ENCODE results near the gene DUSP11.
"Not testable (repeated sequence)": the region's sequence is repeated elsewhere in the genome, so short reads cannot be mapped to it uniquely, and the experiment has no call there.

The DUSP11 gene

DNA sequence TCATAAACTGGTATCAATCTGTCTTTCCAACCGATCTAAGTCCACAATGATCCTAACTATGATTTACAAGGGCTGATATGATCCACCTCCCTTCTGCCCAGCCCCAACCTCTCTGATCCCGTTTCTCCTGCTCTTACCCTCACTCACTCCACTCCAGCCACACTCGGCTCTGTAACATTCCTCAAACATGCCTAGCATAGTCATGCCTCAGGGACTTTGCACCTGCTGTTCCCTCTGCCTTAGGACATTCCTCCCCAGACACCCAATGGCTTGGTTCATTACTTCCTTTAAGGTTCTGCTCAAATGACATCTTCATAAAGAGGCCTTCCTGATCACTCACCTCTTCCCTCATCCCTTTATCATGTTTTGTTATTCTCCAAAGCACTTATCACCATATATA is 9.2 kb downstream of the DUSP11 start:
- no peak for DNase-seq

DNA sequence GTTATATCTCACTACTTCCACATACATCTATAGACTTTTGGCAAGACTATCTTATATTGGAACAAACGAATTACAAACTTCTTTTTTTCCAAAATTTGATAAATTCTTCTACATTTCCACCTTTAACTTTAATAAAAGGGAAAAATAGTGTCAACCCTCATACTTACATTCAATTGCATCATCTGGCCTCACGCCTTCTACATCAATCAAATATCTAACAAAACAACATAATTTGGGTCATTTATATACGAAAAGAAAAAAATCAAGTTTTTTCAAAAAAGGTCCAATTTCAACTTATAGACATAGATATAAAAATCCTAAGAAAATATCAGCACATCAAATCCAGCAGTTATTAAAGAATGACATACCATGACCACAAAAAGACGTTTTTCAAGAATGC is 12.9 kb downstream of the DUSP11 start:
- DNase-seq, result no peak

DNA sequence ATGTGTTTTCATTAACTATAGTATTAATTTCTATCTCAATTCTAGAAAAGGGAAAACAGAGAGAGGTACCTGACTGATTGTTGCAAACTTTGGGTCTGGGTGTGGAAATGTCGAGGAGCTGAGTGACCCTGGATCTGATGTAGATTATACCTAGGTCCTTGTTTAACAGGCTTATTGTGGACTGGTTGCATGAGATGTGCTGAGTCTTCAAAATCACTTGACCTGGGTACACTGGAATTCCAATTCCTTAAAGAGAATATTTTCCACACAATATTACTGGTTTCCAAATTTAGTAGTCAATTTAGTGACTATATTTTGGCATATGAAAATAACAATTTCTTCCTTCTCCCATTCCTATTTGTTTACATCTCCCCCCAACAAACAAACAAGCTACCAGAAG is 13.6 kb downstream of the DUSP11 start:
- DNase-seq, result no peak

DNA sequence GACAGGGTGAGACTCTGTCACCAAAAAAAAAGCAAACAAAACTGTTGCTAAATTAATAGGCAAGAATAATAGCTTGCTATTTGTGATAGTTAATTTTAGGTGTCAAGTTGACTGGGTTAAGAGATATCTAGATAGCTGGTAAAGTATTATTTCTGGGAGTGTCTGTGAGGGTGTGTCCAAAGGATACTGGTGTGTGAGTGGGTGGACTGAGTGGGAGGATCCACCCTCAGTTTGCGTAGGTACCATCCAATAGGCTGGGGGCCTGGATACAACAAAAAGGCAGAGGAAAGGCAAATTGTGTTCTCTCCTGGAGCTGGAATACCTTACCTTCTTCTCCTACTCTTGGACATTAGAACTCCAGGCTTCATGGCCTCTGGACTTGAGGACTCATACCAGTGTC is 15.0 kb downstream of the DUSP11 start:
- DNase-seq, result no peak

DNA sequence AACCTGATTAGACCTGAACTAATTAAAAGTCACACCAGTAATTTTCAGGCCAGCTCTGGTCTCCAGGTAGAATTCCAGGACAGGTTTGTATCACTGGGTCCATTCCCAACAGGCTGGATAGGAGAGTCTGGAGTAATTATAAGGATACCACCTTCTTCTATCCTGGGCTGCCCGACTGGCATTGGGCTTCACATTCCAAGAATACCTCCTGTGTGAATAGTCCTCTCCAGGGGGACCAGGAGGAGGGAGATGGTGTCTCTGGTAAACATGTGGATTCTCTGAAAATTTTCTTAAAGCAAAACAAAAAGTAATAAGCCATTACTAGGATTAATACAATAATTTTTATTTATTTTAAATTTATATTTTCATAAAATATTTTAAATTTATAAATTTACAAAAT is 17.3 kb downstream of the DUSP11 start:
- no peak for DNase-seq

DNA sequence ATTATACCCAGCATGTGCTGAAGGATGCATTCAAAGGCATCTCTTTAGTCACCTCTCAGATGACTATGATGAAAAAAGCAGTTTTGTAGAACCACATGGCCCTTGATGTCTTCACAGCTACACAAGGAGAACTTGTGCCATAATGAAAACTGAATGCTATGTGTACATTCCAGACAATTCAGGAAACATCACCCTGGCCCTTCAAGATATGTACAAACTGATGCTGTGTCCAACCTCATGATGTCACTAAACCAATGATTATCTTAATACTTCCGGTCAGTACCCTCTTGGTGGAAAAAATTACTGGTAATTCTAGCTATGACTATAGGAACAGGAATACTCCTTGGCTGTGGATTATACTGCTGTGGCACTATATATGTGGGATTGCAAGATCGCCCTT is 20.0 kb downstream of the DUSP11 start:
- DNase-seq, result no peak

DNA sequence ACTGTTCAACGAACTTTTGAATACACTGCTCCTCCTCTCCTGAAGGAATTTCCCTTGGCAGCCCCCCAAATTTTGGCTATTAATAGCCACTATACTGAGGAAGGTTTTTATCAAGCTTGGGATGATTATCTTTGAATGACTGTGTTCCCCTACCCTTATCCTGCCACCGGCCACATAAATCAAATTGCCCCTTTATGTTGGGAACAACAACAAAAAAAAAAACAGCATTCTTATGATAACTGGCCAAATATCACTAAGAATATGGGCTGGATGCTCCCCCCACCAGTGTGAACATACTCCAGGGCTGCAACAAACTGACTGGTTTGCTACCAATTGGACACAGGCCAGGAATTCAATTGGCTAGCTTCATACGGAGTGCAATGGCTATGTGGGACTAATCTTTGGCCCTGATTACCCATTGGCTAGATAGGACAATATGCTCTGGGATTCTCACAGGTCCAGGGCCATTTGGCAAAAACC is 20.6 kb downstream of the DUSP11 start:
- DNase-seq, result no peak

DNA sequence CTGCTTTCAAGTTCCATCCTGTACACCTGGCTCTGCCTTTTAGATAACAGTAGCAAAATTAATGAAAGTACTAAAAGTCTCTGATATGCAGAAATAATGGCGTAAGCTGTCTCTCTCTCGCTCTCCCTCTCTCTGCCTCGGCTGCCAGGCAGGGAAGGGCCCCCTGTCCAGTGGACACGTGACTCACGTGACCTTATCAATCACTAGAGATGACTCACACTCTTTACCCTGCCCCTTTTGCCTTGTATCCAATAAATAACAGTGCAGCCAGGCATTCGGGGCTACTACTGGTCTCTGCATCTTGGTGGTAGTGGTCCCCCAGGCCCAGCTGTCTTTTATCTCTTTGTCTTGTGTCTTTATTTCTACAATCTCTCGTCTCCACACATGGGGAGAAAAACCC is 25.6 kb downstream of the DUSP11 start:
- not testable (repeated sequence) for DNase-seq

DNA sequence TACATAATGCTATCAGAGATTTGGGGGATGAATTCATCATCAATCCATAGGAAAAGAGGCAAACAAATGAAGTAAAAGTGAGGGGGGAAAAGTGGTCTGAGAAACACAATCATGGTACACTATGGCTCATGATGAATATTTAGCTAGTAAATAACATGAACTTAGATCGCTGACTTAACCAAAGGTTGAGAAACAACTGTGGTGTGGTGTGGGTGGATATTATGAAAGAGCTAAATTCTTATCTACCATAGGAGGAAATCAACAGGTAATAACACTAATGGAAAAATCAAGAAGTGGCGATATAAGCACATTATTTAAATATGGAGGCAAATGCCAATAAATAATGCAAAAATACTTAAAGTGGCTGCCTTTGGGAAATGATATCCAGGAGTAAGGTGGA is 30.6 kb downstream of the DUSP11 start:
- no peak for DNase-seq

DNA sequence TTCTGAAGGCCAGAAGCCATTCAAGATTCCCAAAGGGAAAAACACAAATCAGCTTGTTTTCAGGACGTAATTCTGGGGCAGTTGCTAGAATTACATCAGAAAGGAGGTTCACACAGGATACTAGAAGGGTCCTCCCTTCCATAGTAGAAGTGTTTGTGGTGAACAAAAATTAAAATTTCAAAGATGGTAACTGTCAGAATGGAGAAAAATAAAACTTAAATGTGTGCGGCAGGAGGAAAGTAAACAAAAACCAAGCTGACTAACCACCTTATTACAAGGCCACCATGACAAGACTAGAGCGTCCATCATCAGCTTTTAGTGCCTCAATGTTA is 33.1 kb downstream of the DUSP11 start:
- no peak for DNase-seq

DNA sequence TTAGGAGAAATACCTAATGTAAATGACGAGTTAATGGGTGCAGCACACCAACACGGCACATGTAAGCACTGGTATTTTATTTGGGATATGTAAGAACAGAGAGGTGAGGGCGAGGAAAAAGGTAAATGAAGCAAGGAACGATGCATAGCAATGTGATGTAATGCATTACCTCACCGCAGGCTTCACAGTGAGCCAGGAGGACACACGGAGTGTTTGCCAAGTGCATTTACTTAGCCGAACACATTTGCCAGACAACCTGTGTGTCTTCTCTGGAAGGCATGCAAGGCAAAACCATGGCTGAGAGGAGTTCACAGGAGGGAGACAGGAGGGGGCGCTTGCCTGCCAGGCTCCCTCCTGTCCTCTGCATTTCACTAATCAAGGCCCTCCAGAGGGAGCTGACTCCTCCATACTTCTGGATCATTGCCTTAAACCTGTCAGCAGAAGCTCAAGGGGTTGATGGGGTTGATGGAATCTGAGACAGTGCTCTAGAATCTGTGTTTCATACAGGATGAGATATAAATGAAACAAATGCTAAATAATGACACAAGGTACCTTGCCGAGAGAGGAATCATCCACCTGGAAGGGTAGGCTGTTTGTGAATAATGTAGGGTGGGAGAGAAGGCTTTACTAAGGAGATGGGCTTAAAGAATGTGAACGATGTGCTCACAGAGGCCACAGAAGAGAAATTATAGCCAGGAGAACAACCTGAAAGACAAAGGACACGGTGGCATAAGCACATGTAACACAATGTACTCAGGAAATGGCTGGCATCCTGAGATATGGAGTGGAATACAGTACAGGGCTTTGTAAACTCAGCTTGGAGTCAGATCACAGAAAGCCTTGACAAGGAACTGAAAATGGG is 33.7 kb downstream of the DUSP11 start:
- no peak for DNase-seq

DNA sequence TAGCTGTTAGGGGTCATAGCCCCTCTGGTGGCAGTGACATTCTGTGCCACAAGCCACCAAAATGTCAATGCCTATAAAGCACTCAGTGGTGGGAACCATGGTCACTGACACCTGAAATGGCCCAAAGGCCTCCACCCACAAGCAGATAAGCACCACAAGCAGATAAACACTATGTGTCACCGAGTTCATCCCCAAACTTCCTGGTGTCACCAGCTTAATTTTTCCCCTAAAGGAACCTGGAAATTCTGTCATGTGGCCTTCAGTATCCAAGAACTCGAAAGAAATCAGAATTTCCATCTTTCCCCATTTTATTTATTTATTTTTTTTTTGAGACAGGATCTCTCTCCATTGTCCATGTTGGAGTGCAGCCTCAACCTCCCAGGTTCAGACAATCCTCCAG is 39.1 kb downstream of the DUSP11 start:
- DNase-seq, result no peak

DNA sequence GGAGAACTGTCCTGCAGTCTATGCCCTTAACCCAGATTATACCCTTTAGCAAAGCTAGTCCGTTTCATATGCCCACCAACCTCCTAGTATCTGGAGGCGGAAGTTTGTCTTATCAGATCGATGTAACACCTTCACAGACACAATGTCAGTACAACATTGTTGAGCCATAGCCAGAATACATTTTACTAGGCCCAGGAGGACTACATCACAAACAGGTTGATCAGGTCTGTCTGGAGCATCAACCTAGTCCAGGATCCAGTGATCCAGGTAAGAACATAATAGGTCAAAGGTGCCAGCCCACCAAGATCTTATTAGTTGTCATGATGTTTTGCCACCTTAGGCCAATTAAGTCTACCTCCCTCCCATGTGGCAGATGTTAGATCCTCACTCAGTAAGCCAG is 40.8 kb downstream of the DUSP11 start:
- DNase-seq, result no peak

DNA sequence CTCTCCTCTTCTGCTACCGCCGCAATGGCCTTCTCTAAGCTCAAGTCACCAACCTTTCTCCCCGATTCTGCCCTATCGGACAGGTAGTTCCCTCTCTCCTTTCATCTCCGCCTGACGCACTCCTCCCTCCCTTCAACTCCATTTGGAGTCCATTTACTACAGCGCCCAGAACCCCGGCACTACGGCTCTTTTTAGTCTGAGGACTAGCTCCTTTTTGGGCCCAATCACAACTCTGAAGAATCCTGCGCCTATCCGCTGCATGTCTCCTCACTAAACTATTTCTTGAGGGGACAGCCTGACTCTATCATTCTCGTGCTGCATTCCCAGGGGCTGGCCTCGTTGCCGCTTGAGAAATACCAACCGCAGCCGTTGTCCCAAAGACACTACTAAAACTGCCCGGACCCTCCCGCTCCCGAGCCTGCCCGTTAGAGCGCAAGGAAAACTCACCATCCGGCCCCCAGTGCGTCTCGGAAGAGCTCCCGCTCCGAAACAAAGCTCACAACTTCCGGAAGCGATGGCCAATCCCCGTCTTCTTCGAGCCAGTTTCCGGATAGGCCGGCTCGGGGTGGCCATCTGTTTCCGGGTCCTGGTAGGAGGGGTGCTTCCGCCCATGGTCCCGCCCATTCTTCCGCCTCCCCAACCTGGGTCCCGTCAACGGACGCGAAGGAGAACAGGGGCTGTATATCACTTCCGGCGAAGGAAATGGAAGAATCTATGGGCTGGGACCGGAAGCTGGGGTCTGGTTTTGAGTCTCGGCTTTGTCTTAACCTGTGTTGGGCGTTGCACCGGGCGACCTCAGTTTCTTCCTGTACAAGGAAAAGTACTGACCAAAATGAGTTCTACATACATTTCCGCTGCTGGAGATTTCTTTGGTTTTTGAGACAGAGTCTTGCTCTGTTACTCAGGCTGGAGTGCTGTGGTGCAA is 42.8 kb downstream of the DUSP11 start, which contains the start of gene TPRKB:
TSS of gene TPRKB (minus strand) at position 491 of the 925 bp plus-strand sequence. CDS start 2,776 bp downstream, outside the sequence.
- peak; percentile 78 to 86 for DNase-seq

DNA sequence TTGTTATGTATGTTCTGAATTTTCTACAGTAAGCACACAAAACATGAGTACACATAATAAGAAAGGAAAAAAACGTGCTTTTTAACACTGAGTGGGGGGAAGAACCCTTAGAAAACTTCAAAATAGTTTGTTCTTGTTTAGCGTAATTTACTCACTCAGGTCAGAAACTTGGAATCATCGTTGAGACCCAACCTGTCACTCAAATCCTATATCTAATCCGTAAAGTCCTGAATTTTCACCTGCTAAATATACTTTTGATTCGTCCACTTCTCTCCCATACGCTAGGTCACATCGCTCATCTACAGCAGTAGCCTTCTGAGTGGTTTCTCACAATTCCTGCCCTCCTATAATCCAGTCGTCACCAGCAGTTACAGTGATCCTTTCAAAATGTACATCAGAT is 43.5 kb downstream of the DUSP11 start:
- no peak for DNase-seq

DNA sequence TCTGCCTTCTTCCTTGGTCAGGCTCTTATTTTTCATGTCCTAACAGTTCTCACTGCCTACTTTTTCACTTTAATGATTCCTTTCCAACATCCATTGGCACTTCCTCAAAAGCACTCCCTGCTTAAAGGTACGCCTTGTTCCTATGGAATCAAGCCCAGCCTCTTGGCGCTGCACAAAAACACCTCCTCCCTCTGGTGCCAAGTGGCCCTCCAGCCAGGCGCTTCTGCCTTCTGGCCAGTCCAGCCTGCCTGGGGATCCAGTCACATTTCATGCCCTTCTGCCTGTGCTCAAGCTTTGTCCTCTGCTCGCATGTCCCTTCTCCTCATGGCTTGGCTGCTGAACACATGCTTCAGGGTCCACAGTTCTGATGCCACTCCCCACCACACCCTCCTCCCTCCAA is 49.1 kb downstream of the DUSP11 start:
- DNase-seq, result no peak

DNA sequence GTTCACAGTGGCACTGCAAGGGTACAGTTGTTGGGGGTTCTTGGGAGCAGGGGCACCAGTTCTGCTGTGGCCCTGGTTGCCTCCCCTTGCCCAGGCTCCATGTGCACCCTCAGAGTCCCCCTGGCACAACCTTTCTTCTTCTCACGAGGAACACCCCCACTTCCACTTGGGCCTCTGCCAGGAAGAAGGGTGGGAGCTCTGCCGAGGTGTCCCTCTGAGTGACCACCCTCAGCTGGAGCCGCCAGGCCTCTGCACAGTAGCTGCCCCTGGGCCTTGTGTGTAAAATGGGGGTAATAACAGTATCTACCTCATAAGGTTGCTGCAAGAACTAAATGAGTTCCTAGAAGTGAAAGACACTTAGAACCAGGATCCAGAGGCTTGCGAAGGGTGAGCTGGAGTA is 51.2 kb downstream of the DUSP11 start:
- no peak for DNase-seq

DNA sequence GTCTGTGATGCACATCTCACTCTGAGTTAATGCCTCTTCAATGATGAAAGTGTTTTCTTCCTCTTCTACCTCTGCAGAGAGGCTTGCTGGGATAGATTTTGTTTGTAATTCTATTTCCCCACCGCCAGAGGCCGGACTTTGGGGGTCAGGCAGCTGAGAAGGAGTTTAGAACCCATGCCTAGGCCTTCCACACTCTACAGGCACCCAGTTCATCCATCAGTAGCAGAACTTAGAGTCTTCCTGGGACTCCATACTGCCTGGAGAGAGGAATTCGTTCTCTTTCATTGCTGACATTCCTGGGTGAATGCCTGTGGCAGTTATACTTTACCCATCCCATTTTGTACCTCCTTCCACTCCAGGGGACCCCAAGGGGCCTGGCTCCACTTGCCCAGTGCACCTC is 51.9 kb downstream of the DUSP11 start:
- no peak for DNase-seq

DNA sequence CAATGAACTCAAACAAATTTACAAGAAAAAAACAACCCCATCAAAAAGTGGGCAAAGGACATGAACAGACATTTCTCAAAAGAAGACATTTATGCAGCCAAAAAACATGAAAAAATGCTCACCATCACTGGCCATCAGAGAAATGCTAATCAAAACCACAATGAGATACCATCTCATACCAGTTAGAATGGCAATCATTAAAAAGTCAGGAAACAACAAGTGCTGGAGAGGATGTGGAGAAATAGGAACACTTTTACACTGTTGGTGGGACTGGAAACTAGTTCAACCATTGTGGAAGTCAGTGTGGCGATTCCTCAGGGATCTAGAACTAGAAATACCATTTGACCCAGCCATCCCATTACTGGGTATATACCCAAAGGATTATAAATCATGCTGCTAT is 53.2 kb downstream of the DUSP11 start:
- DNase-seq, result not testable (repeated sequence)

DNA sequence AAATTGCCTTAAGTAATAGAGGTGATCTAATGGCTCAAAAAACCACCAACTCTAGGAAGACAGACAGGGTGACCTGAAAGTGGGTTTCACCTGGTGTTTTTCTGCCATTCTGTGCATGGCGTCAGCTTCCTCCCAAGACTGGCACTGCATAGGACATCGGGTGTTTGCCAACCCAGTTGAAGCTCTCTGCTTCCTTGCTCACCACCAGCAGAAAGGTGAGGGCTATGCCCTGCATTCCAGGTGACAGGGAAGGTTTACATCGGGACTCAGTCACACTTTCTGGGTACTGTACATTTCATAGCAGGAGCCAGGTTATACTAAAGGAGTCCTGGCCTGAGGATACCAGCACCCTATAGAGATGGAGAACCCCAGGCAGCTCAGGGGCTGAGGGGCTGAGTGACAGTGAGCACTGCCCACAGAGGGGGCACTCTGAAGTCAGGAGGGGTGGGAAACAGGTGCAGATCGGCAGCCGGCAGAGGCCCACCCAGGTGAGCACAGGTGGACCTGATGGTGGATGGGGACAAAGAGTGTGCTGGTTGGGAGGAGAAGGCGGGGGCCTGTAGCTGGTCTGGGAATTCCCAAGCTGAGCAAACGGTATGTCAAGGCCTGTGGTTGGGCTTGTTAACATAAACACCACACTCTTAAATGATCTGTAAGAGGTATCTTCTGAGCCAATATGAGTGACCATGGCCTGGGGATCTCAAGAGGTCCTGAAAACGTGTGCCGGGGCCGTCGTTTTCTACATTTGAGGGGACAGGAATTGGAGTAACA is 60.9 kb downstream of the DUSP11 start:
- no peak for DNase-seq

DNA sequence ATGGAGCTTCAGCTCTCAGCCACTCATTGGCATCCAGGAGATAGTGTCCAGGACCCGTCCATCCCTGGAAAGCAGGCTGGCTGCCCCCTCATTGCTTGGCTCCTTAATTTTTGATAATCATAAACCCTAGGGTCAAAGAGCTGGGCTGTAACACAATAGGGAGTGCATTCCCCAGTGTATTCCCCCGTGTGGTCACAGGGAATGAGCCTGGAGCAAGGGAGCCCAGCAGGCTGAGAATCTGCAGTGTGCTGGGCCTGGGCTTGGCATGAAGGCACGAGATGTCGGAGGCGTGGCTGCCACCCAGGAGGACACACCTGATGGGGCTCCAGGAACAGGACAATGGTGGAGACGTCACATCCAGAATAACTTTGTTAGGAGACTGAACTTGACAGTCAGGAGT is 61.5 kb downstream of the DUSP11 start:
- no peak for DNase-seq

DNA sequence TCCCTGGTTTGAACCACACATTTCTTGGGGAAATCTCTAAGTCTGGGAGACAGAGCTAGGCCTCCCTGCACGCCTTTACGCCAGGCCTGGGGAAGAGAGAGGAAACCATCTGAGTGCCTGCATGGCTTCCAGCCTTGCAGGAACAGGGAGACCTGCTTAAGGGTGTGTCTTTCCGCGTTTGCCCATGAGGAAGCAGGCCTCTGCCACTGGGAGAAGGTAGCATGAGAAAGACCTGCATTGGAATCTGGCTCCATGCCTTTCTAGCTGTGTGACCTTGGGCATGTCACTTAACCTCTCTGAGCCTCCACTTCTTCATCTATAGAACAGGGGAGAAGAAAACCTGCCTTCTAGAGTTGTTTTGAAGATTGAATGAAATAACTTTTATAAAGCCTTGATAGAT is 62.2 kb downstream of the DUSP11 start:
- DNase-seq, result not testable (repeated sequence)

DNA sequence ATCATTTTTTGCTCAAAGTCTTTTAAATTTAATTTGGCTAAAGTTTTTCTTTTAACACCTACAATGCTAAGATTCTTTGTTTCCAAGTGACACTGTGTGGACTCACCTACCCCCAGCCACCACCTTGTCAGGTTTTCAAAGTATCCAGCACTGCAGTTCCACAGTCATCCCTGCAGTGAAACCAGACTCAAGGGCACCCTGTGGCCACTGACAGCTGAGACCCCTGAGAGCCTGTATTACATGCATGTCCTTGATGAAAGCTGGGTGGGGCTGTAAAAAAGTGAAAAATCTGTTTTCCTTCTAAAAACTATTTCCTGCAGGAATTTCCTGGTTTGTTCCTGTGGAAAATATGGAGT is 62.7 kb downstream of the DUSP11 start:
- no peak for DNase-seq
